Pancreas (tissue), 10 donors: Measurements from ENCODE around the gene MPEG1. TPM values are rescaled to one million over a fixed set of nuclear protein-coding genes. Genes with fewer than 3 reads are reported as not detected.

Experiments used
- ATAC-seq, 4 donors: fragments of 200-7000 bp; cut with Tn5 transposase; one replicate each; pipeline versions ENCODE4 v1.8.0 to v1.9.1; 2020; ENCODE audit warnings: mild to moderate bottlenecking in 4 of 4, moderate library complexity in 4 of 4
- DNase-seq, 6 donors: peaks; one replicate each; pipeline ENCODE4 v3.0.0-alpha.2; 2020
- FAIRE-seq: peaks from 2 replicates; lab custom pipeline; 2012; peaks lifted over from hg19 to GRCh38; lab: Jason Lieb, UNC
- H3K27ac ChIP-seq, 4 donors: fragments of 200-600 bp; sonication (generic); 1 replicate in 3 of 4; 2 replicates in 1 of 4; pipeline versions ENCODE4 v1.5.0 to v1.8.0; 2020
- H3K27me3 ChIP-seq, 4 donors: fragments of 200-600 bp; one replicate each; pipeline ENCODE4 v1.8.0; 2021
- H3K36me3 ChIP-seq, 3 donors: fragments of 200-600 bp; sonication (generic) in 1 of 3; one replicate each; pipeline versions ENCODE4 v1.5.0 to v1.8.0; 2020 to 2021
- H3K4me1 ChIP-seq, 3 donors: fragments of 200-600 bp; one replicate each; pipeline ENCODE4 v1.8.0; 2021
- H3K4me3 ChIP-seq, 4 donors: fragments of 200-600 bp; sonication (generic) in 2 of 4; one replicate each; pipeline versions ENCODE4 v1.5.0 to v1.8.0; 2020 to 2021
- H3K9me3 ChIP-seq, 4 donors: fragments of 200-600 bp; one replicate each; pipeline ENCODE4 v1.8.0; 2021
- WGBS, 2 donors: extraction: QIAGEN DNeasy Blood & Tissue Kit; methylation state at CpG; one replicate each; pipeline ENCODE4 v1.1.7; 2013; 5-methylcytosine and 5-hydroxymethylcytosine counted together
- intact Hi-C, 3 donors: fragments of 100-400 bp; cut with DNase I; formaldehyde crosslinking; loops; one replicate each; pipeline versions ENCODE4 v1.11.1 to v1.14.2; 2022
- polyA plus RNA-seq, 2 donors: library from polyadenylated mRNA; stranded (reverse); fragments of 200-250 nt; gene quantifications; one replicate each; pipeline ENCODE4 v1.2.3, GENCODE V29; 2013
- total RNA-seq, 6 donors: library from RNA; stranded (reverse); fragmentation: NEBNext Ultra II Directional in 4 of 6; extraction: Animal tissue kit (Norgen Biotek cat#: 25700) in 4 of 6; gene quantifications; one replicate each; pipeline versions ENCODE4 v1.2.1 to v1.2.4, GENCODE V29; 2021 to 2023
- TF ChIP-seq, protein P1 (sequence below), 4 donors: fragments of 200-600 bp; sonication (generic) in 3 of 4; IDR thresholded peaks; one replicate each; pipeline versions ENCODE4 v1.5.0 to v1.8.0; 2021; ENCODE audit warnings: antibody characterized with exemption in 4 of 4
- donor health status: healthy with polysubstance abuse.
- donor health status: DM: no; HTN: no; CAD: no; lungs with moderate emphysema.
- donor health status: DM: no; HTN: no; CAD: no.
- donor health status: control.
- donor health status: control.
- donor health status: Bipolar disorder and iron deficiency.
- donor health status: DM: yes; HTN: yes; CAD: no.
- donor health status: DM: no; HTN: no; CAD: no.
- donor health status: DM: no; HTN: no; CAD: no.
- donor health status: DM: yes; HTN: yes; CAD: no.

MPEG1 gene
- total and polyA plus RNA-seq, 8 donors: 0.51 to 7.1 (median 1.2) TPM

DNA sequence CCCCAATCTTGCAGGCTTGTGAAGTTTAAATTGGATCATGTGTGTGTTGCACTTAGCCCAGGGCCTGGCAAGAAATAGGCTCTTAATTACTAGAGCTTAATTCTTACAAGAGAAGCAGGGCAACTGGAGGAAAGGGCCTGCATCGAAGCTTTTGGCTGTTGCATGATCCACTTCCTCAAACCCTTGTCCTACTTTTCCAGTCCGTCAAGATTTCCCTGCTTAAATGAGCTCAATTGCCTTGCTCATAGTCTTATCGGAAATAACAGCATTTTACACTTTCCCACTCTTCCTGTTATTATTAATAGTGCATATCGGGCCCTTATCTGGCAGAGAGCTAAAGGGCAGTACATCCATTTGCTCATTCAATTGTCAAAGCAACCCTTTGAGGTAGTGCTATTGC is 22.7 kb downstream of the MPEG1 start:
- intact Hi-C loops: no loop called here
- no peak for DNase-seq
- H3K36me3 ChIP-seq: peaks cover 0 to 4% (median 0%) of the 10 kb centered on the region in 3 donors
- TF ChIP-seq, protein P1, sequence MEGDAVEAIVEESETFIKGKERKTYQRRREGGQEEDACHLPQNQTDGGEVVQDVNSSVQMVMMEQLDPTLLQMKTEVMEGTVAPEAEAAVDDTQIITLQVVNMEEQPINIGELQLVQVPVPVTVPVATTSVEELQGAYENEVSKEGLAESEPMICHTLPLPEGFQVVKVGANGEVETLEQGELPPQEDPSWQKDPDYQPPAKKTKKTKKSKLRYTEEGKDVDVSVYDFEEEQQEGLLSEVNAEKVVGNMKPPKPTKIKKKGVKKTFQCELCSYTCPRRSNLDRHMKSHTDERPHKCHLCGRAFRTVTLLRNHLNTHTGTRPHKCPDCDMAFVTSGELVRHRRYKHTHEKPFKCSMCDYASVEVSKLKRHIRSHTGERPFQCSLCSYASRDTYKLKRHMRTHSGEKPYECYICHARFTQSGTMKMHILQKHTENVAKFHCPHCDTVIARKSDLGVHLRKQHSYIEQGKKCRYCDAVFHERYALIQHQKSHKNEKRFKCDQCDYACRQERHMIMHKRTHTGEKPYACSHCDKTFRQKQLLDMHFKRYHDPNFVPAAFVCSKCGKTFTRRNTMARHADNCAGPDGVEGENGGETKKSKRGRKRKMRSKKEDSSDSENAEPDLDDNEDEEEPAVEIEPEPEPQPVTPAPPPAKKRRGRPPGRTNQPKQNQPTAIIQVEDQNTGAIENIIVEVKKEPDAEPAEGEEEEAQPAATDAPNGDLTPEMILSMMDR (IDR thresholded peaks at IDR 0.05): no peak
- ATAC-seq: no peak
- H3K27ac ChIP-seq: no peak overlapping the region
- 49 to 59% methylated on average over 4 of the region's 4 CpGs for WGBS, 2 donors
- no peak for FAIRE-seq
- H3K9me3 ChIP-seq: no peaks in the 10 kb centered on the region
- peaks cover 0 to 16% (median 0%) of the 10 kb centered on the region in 3 donors for H3K4me1 ChIP-seq
- H3K27me3 ChIP-seq: no peaks in the 10 kb centered on the region
- no peak overlapping the region for H3K4me3 ChIP-seq

DNA sequence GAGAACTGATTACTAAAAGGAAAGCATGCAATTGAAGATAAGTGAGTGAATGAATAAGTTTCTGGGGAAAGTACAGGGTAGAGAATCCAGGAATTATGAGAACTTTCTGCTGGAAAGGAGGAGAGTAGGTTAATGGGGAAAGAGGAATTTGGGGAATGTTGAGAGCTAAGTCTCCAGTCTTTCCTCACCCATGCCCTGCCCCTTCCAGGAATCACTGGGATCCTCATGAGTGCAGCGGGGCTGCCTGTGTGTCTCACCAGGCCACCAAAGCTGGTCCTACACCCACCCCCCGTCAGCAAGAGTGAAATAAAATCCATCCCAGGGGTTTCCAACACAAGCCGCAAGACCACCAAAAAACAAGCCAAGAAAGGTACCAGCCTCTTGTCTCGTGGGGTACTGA is 23.8 kb downstream of the MPEG1 start:
- intact Hi-C loops: no loop called here
- H3K27me3 ChIP-seq: no peaks in the 10 kb centered on the region
- FAIRE-seq (no peak), DNase-seq (no peak), ATAC-seq (no peak)
- no peak overlapping the region for H3K4me3 ChIP-seq
- H3K27ac ChIP-seq: no peak overlapping the region
- H3K9me3 ChIP-seq: no peaks in the 10 kb centered on the region
- WGBS, 2 donors: 74 to 90% methylated on average over 4 of the region's 4 CpGs
- TF ChIP-seq, protein P1 (IDR thresholded peaks at IDR 0.05): no peak
- no peaks in the 10 kb centered on the region for H3K36me3 ChIP-seq
- peaks cover 0 to 16% (median 0%) of the 10 kb centered on the region in 3 donors for H3K4me1 ChIP-seq

DNA sequence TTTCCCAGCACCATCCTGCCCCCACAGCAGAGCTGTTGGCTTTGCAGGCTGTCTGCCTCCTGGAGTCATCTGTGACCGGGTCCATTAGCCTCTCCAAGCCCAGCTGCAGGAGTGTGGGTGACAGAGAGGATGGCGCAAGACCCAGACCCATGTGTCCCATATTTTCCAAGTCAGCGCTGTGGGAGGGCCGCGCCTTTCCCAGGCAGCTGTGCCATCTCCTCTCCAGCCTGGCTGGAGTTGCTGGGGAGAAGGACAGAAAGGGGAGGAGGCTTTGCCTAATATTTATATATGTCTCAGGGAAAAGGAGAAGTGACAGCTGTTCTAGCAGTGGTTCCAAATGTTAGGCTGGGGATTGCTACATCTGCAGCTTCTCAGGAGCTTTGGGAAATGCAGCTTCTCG is 25.1 kb downstream of the MPEG1 start:
- Histone ChIP-seq H3K4me3 (no peak overlapping the region), H3K36me3 (peaks cover 0 to 2% (median 0%) of the 10 kb centered on the region in 3 donors), H3K27me3 (no peaks in the 10 kb centered on the region), H3K9me3 (no peaks in the 10 kb centered on the region), H3K27ac (no peak overlapping the region), H3K4me1 (peaks cover 0 to 16% (median 0%) of the 10 kb centered on the region in 3 donors)
- DNase-seq: peak in 1 of 6 donors; percentile 32
- 71 to 74% methylated on average over 6 of the region's 6 CpGs for WGBS, 2 donors
- intact Hi-C loops: no loop called here
- ATAC-seq: peak in 1 of 4 donors; percentile 10
- no peak for FAIRE-seq
- TF ChIP-seq, protein P1 (IDR thresholded peaks at IDR 0.05): no peak

DNA sequence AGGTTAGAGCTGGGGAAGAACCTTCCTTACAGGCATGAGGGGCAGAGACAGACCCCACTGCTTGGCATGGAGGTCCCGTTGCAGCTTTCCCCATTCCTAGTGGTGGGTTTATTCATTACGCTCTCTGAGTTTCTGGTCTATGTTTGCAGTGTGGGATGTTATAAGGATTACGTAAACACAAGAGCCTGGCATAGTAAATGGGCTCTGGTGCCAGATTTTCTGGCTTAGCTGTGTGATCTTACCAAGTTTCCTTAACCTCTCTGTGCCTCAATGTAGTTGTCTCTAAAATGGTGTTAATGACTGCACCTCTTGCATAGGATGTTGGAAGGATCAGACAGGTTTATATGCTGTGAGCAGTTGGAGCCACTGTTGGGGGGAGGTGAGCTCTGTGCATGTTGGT is 25.7 kb downstream of the MPEG1 start:
- 65% methylated on average over 3 of the region's 3 CpGs for WGBS, 2 donors
- peak overlapping the region in 1 of 4 donors; percentile 55 for H3K27ac ChIP-seq
- DNase-seq (no peak), FAIRE-seq (no peak), ATAC-seq (no peak)
- H3K4me1 ChIP-seq: peaks cover 0 to 16% (median 0%) of the 10 kb centered on the region in 3 donors
- intact Hi-C loops: no loop called here
- H3K4me3 ChIP-seq: no peak overlapping the region
- TF ChIP-seq, protein P1 (IDR thresholded peaks at IDR 0.05): no peak
- no peaks in the 10 kb centered on the region for H3K27me3 ChIP-seq
- H3K9me3 ChIP-seq: no peaks in the 10 kb centered on the region
- H3K36me3 ChIP-seq: peaks cover 0 to 7% (median 0%) of the 10 kb centered on the region in 3 donors

DNA sequence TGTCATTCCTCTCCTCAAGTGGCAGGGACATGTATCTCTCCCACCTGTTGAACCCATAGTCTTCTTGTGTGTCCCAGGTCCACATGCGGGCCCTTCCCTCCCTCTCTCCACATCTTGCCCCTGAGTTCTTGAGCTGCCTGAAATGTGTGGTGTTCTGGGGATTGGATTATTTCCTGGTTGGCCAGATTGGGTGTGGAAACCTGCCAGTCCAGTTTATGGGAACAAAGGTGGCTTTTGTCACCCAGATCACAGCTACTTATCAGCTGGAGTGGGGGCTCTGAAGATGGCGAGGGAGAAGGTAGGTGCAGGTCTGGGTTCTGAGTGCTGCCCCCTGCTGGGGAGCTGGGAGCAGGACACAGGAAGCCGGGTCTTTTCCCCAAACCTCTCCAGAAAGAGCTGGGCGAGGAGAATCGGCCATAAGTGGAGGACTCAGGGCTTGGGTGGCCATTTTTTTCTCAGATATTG is 26.6 kb downstream of the MPEG1 start:
- peaks cover 0 to 16% (median 0%) of the 10 kb centered on the region in 3 donors for H3K4me1 ChIP-seq
- 26 to 32% methylated on average over 5 of the region's 5 CpGs for WGBS, 2 donors
- H3K9me3 ChIP-seq: no peaks in the 10 kb centered on the region
- FAIRE-seq (no peak), ATAC-seq (peak; percentile 82 to 91 (median 88)), DNase-seq (peak in 5 of 6 donors; percentile 68 to 78 (median 74))
- H3K4me3 ChIP-seq: no peak overlapping the region
- TF ChIP-seq, protein P1 (IDR thresholded peaks at IDR 0.05): peak; percentile 51 to 69 (median 64)
- H3K27me3 ChIP-seq: no peaks in the 10 kb centered on the region
- intact Hi-C loops: no loop called here
- H3K27ac ChIP-seq: peak overlapping the region in 3 of 4 donors; percentile 34 to 79 (median 74)
- H3K36me3 ChIP-seq: peaks cover 0 to 8% (median 0%) of the 10 kb centered on the region in 3 donors
